HG02884 (cell line): ENCODE data around the gene PBX4.

ENCODE experiments used
- ATAC-seq: cut with Tn5 transposase; IDR thresholded peaks from one replicate; pipeline ENCODE4 v1.9.1; 2021; ENCODE audit warnings: mild to moderate bottlenecking, moderate library complexity; ENCODE audit not compliant: unreplicated experiment

The PBX4 gene

GRCh38 chr19:19541616-19542015 lies 76.9 kb downstream of the PBX4 start:
- no peak for ATAC-seq

GRCh38 chr19:19540715-19541515 lies 77.6 kb downstream of the PBX4 start:
- no peak for ATAC-seq

GRCh38 chr19:19540064-19540714 lies 78.3 kb downstream of the PBX4 start:
- ATAC-seq = no peak

- no peak for ATAC-seq
Measured at GRCh38 chr19:19539698-19540063, 78.8 kb downstream of the PBX4 start.

- no peak for ATAC-seq
Measured at GRCh38 chr19:19538785-19539166, 79.7 kb downstream of the PBX4 start.

- ATAC-seq = no peak
Measured at GRCh38 chr19:19538061-19538784, 80.3 kb downstream of the PBX4 start, which contains the start of gene CILP2. Gene CILP2, plus strand, starts transcription at chr19:19538265. Its CDS starts 85 bp downstream, at chr19:19538350.

GRCh38 chr19:19537075-19538048 lies 81.1 kb downstream of the PBX4 start:
- ATAC-seq = no peak

GRCh38 chr19:19535311-19536191 lies 82.9 kb downstream of the PBX4 start:
- ATAC-seq = no peak

GRCh38 chr19:19534556-19535265 lies 83.8 kb downstream of the PBX4 start:
- ATAC-seq = no peak

- ATAC-seq = no peak
Measured at GRCh38 chr19:19533841-19534240, 84.6 kb downstream of the PBX4 start.

GRCh38 chr19:19532806-19533701 lies 85.4 kb downstream of the PBX4 start:
- no peak for ATAC-seq

GRCh38 chr19:19531951-19532805 lies 86.3 kb downstream of the PBX4 start:
- no peak for ATAC-seq

GRCh38 chr19:19530889-19531288 lies 87.6 kb downstream of the PBX4 start:
- no peak for ATAC-seq

- ATAC-seq = no peak
Measured at GRCh38 chr19:19530423-19530804, 88.1 kb downstream of the PBX4 start.

- ATAC-seq = no peak
Measured at GRCh38 chr19:19529783-19530422, 88.6 kb downstream of the PBX4 start.

- ATAC-seq = no peak
Measured at GRCh38 chr19:19528721-19529490, 89.6 kb downstream of the PBX4 start, which contains the start of gene YJEFN3. Gene YJEFN3, plus strand, starts transcription at chr19:19528911. Its CDS starts 22 bp downstream, at chr19:19528933.
